ENCODE data around the gene TBC1D4.

The TBC1D4 gene

DNA sequence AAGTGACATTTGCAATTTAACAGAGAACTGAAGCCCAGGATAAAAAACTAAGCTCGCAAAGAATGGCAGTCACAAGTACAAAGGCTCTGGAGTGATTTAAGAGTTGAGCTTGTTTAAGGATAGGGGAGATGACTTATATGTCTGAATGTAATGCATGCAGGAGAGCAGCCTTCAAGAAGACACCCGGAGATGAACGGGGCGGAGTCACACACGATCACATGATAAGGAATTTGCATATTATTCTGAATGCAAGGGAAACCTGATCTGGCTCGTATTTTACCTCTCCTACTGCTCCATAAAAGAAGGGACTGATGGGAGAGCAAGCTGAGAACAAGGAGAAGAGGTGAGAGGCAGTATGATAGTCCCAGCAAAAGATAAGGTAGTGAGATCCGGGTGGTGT lies 12.9 kb downstream of the TBC1D4 start:
- H3K4me3 ChIP-seq (ENCODE audit: low read depth, low read length) = no peak overlapping the region
- no peak for DNase-seq (ENCODE audit: low read depth, low spot score)
- CTCF ChIA-PET = interaction anchor here (1.7 kb wide), 1 partner anchor 13 kb away, joined by 6 read pairs; the partner anchor contains the start of gene TBC1D4
- TF ChIP-seq, protein P1, sequence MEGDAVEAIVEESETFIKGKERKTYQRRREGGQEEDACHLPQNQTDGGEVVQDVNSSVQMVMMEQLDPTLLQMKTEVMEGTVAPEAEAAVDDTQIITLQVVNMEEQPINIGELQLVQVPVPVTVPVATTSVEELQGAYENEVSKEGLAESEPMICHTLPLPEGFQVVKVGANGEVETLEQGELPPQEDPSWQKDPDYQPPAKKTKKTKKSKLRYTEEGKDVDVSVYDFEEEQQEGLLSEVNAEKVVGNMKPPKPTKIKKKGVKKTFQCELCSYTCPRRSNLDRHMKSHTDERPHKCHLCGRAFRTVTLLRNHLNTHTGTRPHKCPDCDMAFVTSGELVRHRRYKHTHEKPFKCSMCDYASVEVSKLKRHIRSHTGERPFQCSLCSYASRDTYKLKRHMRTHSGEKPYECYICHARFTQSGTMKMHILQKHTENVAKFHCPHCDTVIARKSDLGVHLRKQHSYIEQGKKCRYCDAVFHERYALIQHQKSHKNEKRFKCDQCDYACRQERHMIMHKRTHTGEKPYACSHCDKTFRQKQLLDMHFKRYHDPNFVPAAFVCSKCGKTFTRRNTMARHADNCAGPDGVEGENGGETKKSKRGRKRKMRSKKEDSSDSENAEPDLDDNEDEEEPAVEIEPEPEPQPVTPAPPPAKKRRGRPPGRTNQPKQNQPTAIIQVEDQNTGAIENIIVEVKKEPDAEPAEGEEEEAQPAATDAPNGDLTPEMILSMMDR (IDR thresholded peaks at IDR 0.05; ENCODE audit: insufficient read depth, low read length, missing control alignments) = no peak
- POLR2A ChIA-PET = no interaction called here

DNA sequence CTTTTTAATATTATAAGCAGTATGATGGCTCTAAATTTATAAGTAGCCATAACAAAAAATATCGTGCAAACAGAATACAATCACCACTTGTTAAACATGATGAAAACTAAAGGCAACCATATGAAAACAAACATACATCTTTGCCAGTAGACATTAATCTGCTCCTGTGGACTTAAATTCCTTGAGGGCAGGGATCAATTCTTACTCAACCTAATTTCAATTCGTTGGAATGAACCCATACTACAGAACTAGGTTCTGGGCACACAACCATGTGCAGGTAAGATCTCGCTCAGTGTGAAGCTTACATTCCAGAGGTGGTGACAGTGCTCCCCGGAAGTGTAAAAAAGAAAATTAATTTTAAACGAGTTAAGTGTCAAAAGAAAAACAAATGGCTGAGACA lies 13.4 kb downstream of the TBC1D4 start:
- no peak for DNase-seq (ENCODE audit: low read depth, low spot score)
- CTCF ChIA-PET = interaction anchor here (1.7 kb wide), 1 partner anchor 13 kb away, joined by 6 read pairs; the partner anchor contains the start of gene TBC1D4
- POLR2A ChIA-PET = no interaction called here
- TF ChIP-seq, protein P1 (IDR thresholded peaks at IDR 0.05; ENCODE audit: insufficient read depth, low read length, missing control alignments) = no peak
- H3K4me3 ChIP-seq (ENCODE audit: low read depth, low read length) = no peak overlapping the region

DNA sequence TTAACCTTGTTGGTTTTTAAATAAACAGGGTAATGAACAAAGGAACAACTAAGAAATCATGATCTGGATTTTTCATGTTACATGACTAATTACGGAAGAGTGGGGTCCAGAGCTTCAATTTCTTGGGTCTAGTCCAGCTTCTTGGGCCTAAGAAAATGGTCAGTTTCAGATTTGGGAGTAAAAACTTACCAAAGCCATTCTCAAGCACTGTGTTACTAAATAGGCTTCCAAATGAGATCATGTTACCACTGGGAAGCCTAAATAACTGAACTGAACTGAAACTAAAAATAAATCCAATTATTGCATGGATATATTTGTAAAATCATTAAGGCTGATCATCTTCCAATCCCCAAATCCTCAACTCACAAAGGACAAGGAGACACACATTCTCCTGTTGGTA lies 13.9 kb downstream of the TBC1D4 start:
- POLR2A ChIA-PET = no interaction called here
- no peak for DNase-seq (ENCODE audit: low read depth, low spot score)
- TF ChIP-seq, protein P1 (IDR thresholded peaks at IDR 0.05; ENCODE audit: insufficient read depth, low read length, missing control alignments) = no peak
- CTCF ChIA-PET = interaction anchor here (1.7 kb wide), 1 partner anchor 14 kb away, joined by 6 read pairs; the partner anchor contains the start of gene TBC1D4
- no peak overlapping the region for H3K4me3 ChIP-seq (ENCODE audit: low read depth, low read length)

DNA sequence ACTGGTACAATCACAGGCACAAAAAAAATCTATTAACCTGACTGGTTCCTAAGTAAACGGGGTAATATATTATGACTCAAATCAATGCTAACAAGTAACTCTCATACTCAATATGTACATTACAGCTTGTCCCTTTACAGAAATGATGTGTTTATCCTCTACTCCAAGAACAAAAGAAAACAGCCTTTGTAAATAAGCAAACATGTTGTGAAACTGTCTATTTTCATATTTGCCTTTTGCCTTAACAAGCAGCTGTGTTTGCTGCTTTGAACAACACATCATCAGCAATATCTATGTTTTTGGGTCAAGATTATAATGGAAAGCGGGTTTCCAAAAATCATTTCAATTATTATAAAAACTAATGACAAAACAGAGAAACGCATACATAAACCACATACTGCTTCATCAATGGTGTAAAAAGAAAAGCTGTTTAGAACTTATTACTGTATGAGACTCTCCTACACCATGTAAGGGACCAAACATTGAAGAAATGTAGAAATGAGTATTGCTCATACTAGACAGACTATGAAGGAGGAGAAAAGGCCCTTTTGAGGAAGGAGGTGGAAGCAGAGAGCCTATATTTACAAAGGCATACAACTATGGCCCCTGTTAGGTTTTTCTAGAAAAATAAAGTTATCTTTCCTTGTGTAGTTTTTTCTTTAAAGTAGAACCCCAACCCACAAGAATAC lies 14.8 kb downstream of the TBC1D4 start:
- TF ChIP-seq, protein P1 (IDR thresholded peaks at IDR 0.05; ENCODE audit: insufficient read depth, low read length, missing control alignments) = no peak
- no peak overlapping the region for H3K4me3 ChIP-seq (ENCODE audit: low read depth, low read length)
- DNase-seq (ENCODE audit: low read depth, low spot score) = no peak
- CTCF ChIA-PET = no interaction called here
- POLR2A ChIA-PET = no interaction called here

DNA sequence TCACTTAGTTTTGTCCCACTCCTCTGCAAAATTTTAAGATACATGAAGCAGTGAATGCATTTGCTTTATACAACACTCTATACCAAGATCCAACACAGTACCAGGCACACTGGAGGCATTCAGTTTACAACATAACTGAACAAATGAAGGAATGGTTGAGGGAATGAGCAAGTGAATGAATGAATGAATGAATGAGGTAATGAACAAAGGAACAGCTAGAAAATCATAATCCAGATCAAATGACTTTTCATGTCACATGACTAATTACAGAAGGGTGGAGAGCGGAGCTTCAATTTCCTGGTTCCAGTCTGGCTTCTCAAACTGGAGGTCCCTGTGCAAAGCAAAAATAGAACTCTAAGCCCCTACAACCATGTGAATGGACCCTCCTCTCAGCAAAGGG lies 16.7 kb downstream of the TBC1D4 start:
- DNase-seq (ENCODE audit: low read depth, low spot score) = no peak
- H3K4me3 ChIP-seq (ENCODE audit: low read depth, low read length) = no peak overlapping the region
- TF ChIP-seq, protein P1 (IDR thresholded peaks at IDR 0.05; ENCODE audit: insufficient read depth, low read length, missing control alignments) = no peak
- CTCF ChIA-PET = no interaction called here
- POLR2A ChIA-PET = no interaction called here

DNA sequence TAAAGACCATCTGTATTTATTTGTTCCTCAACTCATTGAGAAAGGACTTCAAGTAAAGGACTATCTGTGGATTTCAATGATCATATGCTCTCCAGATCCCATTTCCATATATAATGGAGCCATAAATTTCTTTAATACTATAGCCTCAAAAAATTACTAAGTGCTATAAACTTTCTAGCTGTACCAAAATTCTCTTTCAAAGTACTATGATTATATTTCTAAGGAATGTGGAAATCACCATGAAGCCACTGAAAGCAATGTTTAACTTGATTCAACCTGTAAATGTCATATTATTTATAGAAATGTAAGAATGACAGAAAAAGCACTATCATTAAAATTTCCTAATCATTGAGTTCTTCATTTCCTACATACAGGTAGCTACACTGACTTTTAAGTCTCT lies 20.7 kb downstream of the TBC1D4 start:
- ChIA-PET CTCF (interaction anchor here (0.7 to 1.4 kb wide), 5 partner anchors 9 to 89 kb away, joined by 3 to 8 read pairs (median 3); partner anchors contain the start of gene TBC1D4), POLR2A (no interaction called here)
- no peak overlapping the region for H3K4me3 ChIP-seq (ENCODE audit: low read depth, low read length)
- TF ChIP-seq, protein P1 (IDR thresholded peaks at IDR 0.05; ENCODE audit: insufficient read depth, low read length, missing control alignments) = no peak
- DNase-seq (ENCODE audit: low read depth, low spot score) = no peak
